ENCODE results near the gene ADGRL1. TPM values are rescaled to one million over a fixed set of nuclear protein-coding genes. Genes with fewer than 3 reads are reported as not detected.
"Not testable (repeated sequence)": the region's sequence is repeated elsewhere in the genome, so short reads cannot be mapped to it uniquely, and the experiment has no call there.

Gene ADGRL1
- total RNA-seq: 10 to 100 TPM; 23.9 to 26.1 TPM
- long read RNA-seq, partial matches to known transcripts: 0 of 4 reads
- long read RNA-seq, other reads (novel, unspliced or antisense): 4 of 4 reads

GRCh38 chr19:14205452-14206287, at the start of gene ADGRL1:
Gene ADGRL1, minus strand, starts transcription at chr19:14206169. Its CDS starts 22,567 bp downstream, at chr19:14183602.
- intact Hi-C loops (cut with DNase I): loop anchor here in 1 of 2 donors (10.0 kb wide), 1 partner anchor 61 kb away; no protein-coding TSS in a partner anchor
- ATAC-seq, DNase-seq: not testable (repeated sequence)

GRCh38 chr19:14255316-14255715, 49.3 kb upstream of the ADGRL1 start:
- DNase-seq; ATAC-seq; intact Hi-C loops (cut with DNase I): not testable (repeated sequence)

GRCh38 chr19:14253822-14254599, 48.0 kb upstream of the ADGRL1 start:
- intact Hi-C loops (cut with DNase I); DNase-seq; ATAC-seq: not testable (repeated sequence)

- intact Hi-C loops (cut with DNase I); ATAC-seq; DNase-seq: not testable (repeated sequence)
Measured at GRCh38 chr19:14252136-14252535, 46.2 kb upstream of the ADGRL1 start.

GRCh38 chr19:14250870-14251269, 44.9 kb upstream of the ADGRL1 start:
- no peak for ATAC-seq

GRCh38 chr19:14250315-14250714, 44.3 kb upstream of the ADGRL1 start:
- ATAC-seq; intact Hi-C loops (cut with DNase I); DNase-seq: not testable (repeated sequence)

More at GRCh38 chr19:14250870-14251269, 44.9 kb upstream of the ADGRL1 start:
- intact Hi-C loops (cut with DNase I): no loop called here
- DNase-seq: no peak

GRCh38 chr19:14249891-14250290, 43.9 kb upstream of the ADGRL1 start:
- ATAC-seq; DNase-seq; intact Hi-C loops (cut with DNase I): not testable (repeated sequence)

GRCh38 chr19:14249012-14249754, 43.2 kb upstream of the ADGRL1 start:
- intact Hi-C loops (cut with DNase I): not testable (repeated sequence)
- ATAC-seq (peak; percentile 51 to 53), DNase-seq (peak; percentile 27)

- DNase-seq: peak; percentile 35
- ATAC-seq: peak; percentile 86 to 88
- intact Hi-C loops (cut with DNase I): no loop called here
Measured at GRCh38 chr19:14248578-14249011, 42.6 kb upstream of the ADGRL1 start.

GRCh38 chr19:14247548-14248471, 41.8 kb upstream of the ADGRL1 start:
- peak; percentile 14 to 21 for ATAC-seq
- peak; percentile 39 for DNase-seq
- intact Hi-C loops (cut with DNase I): not testable (repeated sequence)

- DNase-seq; intact Hi-C loops (cut with DNase I); ATAC-seq: not testable (repeated sequence)
Measured at GRCh38 chr19:14247205-14247547, 41.2 kb upstream of the ADGRL1 start.

GRCh38 chr19:14244393-14244792, 38.4 kb upstream of the ADGRL1 start:
- ATAC-seq; intact Hi-C loops (cut with DNase I): not testable (repeated sequence)

GRCh38 chr19:14243718-14244117, 37.7 kb upstream of the ADGRL1 start:
- intact Hi-C loops (cut with DNase I); ATAC-seq; DNase-seq: not testable (repeated sequence)

More at GRCh38 chr19:14244393-14244792, 38.4 kb upstream of the ADGRL1 start:
- DNase-seq: not testable (repeated sequence)

- DNase-seq: no peak
- no peak for ATAC-seq
- intact Hi-C loops (cut with DNase I): no loop called here
Measured at GRCh38 chr19:14237014-14237941, 31.3 kb upstream of the ADGRL1 start.

- intact Hi-C loops (cut with DNase I); ATAC-seq; DNase-seq: not testable (repeated sequence)
Measured at GRCh38 chr19:14232945-14233344, 27.0 kb upstream of the ADGRL1 start.

- DNase-seq; intact Hi-C loops (cut with DNase I): not testable (repeated sequence)
- ATAC-seq: peak; percentile 19 to 30
Measured at GRCh38 chr19:14228446-14229071, 22.6 kb upstream of the ADGRL1 start.
